HG02973 (cell line): ENCODE data around the gene FRRS1.
A peak's percentile ranks its signal among the peaks of the same experiment; 100 is the strongest.
"Not testable (repeated sequence)": the region's sequence is repeated elsewhere in the genome, so short reads cannot be mapped to it uniquely, and the experiment has no call there.

ENCODE experiments used
- ATAC-seq: cut with Tn5 transposase; IDR thresholded peaks from one replicate; pipeline ENCODE4 v1.9.1; 2021; ENCODE audit warnings: moderate library complexity; ENCODE audit not compliant: unreplicated experiment

The FRRS1 gene, protein sequence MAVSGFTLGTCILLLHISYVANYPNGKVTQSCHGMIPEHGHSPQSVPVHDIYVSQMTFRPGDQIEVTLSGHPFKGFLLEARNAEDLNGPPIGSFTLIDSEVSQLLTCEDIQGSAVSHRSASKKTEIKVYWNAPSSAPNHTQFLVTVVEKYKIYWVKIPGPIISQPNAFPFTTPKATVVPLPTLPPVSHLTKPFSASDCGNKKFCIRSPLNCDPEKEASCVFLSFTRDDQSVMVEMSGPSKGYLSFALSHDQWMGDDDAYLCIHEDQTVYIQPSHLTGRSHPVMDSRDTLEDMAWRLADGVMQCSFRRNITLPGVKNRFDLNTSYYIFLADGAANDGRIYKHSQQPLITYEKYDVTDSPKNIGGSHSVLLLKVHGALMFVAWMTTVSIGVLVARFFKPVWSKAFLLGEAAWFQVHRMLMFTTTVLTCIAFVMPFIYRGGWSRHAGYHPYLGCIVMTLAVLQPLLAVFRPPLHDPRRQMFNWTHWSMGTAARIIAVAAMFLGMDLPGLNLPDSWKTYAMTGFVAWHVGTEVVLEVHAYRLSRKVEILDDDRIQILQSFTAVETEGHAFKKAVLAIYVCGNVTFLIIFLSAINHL

GRCh38 chr1:99766378-99766800 lies at the start of gene FRRS1:
FRRS1 (minus strand) TSS chr1:99766635; CDS start chr1:99748768, 17,867 bp downstream.
- peak; percentile 90 for ATAC-seq

- ATAC-seq: no peak
Observed at GRCh38 chr1:99814373-99814900, 48.0 kb upstream of the FRRS1 start.

GRCh38 chr1:99811747-99812146 lies 45.3 kb upstream of the FRRS1 start:
- ATAC-seq: no peak

DNA sequence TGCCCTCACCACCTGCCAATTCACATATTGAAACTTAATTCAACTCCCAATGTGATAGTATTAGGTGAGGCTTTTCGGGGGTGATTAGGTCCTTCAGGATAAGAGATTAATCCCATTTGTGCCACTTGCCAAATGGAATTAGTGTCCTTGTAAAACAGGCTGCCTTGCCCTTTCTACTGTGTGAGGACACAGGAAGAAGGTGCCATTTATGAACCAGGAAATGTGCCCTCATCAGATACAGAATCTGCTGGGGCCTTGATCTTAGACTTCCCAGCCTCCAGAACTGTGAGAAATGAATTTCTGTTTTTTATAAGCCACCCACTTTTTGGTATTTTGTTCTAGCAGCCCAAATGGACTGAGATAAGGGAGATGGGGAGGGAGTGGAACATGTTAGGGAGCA lies 44.6 kb upstream of the FRRS1 start:
- ATAC-seq: no peak

DNA sequence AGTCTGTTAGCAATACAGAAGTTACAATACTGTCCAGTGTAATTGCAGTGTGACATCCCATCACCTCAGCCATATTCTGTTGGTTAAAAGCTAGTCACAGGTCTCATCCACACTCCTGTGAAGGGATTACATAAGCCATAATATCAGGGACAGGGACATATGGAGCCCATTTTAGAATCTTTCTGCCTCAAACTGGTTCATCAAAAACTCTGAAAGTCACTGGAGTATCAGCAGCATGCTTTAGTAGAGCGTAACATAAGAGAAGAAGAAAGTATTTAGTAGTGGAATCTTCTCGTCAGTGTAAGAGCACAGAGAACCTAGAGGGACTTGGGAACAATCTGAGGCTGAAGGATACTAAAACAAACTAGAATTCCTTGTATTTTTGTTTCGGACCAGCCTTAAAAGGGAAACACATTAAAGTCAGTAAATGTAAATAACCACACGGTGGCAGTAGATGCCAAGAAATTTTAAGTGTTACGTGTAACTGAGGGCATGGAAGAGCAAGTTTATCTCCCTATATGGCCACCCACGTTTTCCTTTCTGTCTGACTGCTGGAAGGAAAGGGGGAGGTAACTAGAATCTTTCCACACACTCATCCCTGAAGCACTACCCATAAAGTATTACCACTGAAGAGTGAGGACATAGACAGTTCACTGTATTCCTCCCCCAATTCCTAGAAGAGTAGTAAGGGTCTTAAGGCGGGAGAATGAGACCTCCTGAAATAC lies 42.1 kb upstream of the FRRS1 start:
- peak; percentile 86 for ATAC-seq

- ATAC-seq: no peak
Observed at GRCh38 chr1:99806882-99807281, 40.4 kb upstream of the FRRS1 start.

- no peak for ATAC-seq
Observed at GRCh38 chr1:99801584-99801983, 35.1 kb upstream of the FRRS1 start.

DNA sequence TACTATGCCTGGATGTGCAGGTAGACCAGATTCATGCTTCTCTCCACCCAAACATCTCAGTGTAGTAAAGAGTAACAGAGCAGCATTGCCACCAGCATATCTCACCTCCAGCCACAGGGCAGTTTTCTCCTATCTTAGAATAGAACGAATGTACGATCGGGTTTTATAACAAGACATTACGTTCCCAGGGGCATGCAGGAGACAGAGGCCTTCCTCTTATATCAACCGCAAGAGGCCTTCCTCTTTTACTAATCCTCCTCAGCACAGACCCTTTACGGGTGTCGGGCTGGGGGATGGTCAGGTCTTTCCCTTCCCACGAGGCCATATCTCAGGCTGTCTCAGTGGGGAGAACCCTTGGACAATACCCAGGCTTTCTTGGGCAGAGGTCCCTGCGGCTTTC lies 27.4 kb upstream of the FRRS1 start:
- ATAC-seq: not testable (repeated sequence)

GRCh38 chr1:99789715-99790114 lies 23.3 kb upstream of the FRRS1 start:
- ATAC-seq: no peak

DNA sequence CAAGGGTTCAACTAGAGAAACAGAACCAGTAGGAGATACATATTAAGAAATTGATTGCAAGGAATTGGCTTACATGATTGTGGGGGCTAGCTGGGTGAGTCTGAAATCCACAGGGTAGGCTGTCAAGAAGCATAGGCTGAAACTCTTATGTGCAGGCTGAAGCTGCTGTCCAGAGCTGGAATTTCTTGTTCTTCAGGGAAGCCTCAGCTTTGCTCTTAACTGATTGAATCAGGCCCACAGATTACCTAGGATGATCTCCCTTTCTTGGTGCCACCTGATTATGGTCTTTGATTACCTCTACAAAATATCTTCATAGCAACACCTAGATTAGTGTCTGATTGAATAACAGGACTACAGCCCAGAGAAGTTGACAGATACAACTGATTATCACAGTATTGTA lies 22.5 kb upstream of the FRRS1 start:
- ATAC-seq: no peak

DNA sequence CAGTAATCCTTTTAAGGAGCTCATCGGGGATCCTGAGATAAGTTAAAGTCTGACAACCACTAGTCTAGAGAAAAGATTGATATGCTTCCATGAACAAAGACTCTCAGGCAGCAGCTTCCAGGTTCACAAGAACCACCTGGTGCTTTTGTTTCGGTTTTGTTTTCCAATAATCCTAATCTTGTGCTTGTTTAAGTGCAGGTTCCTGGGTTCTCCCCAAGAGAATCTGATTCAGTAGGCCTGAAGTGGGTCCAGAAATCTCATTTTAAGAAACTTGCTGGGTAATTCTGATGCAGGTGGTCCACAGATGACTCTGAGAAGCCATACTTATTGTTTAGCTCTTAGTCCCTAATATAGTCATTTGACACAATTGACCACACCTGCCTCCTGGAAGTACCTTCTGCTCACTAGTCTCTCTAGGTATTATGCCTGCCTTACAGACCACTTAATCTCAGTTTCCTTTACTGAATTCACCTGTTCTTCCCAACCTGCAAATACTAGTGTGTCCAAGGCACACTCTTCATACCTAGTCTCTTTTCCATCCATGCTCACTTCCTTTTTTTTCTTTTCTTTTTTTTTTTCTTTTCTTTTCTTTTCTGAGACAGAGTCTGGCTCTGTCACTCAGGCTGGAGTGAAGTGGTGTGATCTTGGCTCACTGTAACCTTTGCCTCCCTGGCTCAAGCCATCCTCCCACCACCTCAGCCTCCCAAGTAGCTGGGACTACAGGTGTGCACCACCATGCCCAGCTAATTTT lies 20.5 kb upstream of the FRRS1 start:
- peak; percentile 84 for ATAC-seq

- no peak for ATAC-seq
Observed at GRCh38 chr1:99784809-99785255, 18.4 kb upstream of the FRRS1 start.

DNA sequence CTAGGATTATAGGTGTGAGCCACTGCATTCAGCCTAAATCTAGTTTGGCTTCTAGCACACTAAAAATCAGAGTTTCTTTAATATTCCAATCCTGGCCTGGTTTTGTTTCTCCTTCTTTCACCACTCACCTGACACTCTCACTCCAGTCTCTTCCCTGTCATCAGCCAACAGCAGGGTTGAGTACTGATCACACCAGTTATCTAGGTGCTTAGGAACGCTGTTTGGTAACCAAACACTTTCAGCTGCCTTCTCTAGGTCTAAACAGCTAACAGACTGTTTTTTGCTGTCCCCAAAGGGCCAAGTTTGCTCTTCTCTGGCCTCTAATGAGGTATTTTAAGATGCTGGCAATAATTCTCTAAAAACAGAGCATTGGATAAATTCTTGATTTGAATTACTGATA lies 17.7 kb upstream of the FRRS1 start:
- ATAC-seq: peak; percentile 43

- ATAC-seq: no peak
Observed at GRCh38 chr1:99782920-99783319, 16.5 kb upstream of the FRRS1 start.

- ATAC-seq: no peak
Observed at GRCh38 chr1:99782397-99782796, 16.0 kb upstream of the FRRS1 start.

DNA sequence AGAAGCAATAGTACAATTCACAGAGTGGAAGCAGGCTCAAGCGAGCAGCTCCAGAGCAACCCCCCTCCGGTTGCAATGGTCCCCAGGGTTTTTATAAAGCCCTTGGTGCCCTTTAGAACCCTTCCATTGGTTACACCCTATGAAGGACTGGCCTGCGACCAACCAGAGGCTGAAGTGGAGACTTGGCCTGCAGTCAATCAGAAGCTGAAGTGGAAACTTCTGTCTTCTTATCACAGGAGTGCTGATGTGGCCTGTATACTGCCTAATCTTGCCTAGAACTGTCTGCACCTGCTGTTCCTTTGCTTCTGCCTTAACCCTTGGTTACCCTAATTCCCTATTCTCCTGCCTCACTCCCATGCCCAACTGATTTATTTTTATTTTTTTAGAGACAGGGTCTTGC lies 15.4 kb upstream of the FRRS1 start:
- ATAC-seq: no peak

DNA sequence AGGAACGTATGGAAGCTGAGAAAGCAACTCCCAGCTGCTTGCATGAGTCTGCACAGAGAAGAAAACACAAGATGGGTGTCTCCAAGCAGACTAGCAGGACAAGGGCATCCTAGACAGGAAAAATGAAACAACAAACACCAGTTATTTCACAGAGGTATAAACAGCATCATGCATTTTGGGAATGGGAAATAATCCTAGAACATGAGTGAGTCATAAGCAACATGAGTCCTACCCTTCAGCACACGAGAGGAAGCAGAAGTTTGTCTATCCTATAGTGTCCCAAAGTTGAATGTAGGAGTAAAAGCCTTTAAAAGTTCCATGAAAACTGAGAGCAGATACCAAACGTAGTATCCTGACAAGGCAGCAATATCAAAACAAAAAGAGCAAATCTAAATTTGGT lies 11.3 kb upstream of the FRRS1 start:
- ATAC-seq: no peak

- no peak for ATAC-seq
Observed at GRCh38 chr1:99776120-99776519, 9.7 kb upstream of the FRRS1 start.

DNA sequence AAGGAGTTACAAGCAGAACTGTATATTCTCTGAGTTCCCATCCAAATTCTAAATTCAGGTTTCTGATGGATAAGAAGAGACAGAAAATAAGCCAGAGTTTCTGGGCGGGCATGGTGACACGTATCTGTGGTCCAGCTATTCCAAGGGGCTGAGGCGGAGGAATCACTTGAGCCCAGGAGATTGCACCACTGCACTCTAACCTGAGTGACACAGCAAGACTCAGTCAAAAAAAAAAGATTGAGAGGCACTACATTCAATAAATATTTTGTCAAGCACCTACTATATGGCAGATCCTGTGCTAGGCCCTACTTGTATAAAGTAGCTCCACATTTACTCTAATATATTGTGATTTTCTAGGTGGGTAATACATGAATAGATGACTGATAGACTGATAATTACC lies 6.4 kb upstream of the FRRS1 start:
- ATAC-seq: no peak

DNA sequence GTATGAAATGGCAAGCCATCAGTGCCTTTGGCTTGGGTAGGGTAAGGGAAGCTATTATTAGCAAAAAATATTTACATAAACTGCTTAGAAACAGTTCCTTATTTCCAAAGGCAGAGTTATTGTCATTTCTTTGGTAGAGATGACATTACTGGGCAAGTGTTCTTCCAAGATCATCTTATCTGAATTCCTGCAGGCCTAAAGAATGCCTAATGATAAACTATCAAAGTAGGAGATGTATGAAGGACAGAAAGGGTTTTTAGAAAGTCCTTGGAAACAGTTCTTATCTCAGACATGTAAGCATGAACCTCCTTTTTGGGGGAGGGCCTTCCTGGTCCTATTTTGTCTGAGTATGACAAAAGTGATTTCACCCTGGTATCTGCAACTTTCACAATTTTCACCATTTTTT lies 5.1 kb upstream of the FRRS1 start:
- no peak for ATAC-seq
